ENCODE measurements around the gene CD2.
A peak's percentile ranks its signal among the peaks of the same experiment; 100 is the strongest.

The CD2 gene

DNA sequence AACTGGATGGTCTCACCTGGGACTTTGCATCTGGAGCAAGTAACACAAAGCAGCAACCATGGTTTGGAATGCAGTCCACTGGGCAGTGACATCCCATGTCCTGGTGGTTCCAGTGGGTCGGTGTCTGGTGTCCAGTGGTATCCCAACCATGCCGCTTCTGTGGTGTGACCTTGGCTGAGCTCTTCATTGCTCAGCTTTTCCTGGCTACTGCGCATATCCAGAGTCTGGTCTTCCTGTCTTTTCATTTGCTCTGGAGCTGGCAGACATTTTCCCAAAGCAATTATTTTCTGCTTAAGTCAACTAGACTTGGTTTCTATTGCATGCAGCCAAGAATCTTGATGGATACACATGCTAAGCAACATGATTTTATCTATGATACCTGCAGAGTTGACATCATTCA lies 28.4 kb upstream of the CD2 start:
- in situ Hi-C loops (cut with HindIII; ENCODE audit: low pct_ligation_motif_present, low pct_unique_long_range_greater_than_20kb, low sequenced_read_pairs) = no loop called here
- DNase-seq = no peak

DNA sequence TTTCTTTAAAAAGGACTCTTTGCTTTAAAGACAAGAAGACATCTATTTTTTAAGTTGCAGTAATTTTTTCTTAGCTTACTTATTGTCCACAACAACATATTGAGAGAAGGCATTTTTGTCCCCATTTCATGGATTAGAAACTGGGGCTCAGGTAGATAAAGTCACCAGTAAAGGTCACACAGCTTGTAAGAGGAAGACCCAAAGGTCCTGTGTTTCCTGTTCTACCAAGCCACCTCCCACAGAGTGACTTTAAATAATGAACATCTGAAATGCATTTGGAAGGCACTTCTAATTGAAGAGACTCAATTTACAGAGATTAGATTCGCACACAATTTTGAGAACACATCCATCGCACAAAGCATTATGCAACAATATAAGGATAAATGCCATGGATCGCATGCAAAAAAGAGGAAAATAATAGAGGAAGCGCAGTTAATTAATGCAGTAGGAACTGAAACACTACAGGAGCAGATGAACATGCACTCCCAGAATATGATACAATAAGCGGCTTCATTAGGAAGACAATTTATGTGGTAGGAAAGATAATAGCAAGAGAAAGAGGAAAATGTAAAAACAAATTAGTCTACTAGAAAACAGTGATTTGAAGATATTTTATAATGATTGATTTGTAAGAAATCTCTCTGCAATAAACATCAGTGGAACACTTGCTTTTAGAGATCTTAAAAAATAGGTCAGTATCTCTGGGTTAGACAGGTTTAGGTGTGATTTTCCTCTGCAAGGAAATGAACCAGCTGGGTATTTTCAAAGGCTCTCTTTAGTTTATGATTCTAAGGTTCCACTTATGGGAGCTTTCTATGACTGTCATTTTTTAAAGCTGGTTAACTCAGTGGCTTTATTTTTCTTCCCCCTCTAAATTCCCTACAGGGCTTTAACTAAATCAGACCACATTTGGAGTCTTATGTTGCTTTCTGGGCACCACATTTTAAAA lies 27.1 kb upstream of the CD2 start:
- DNase-seq = no peak
- in situ Hi-C loops (cut with HindIII; ENCODE audit: low pct_ligation_motif_present, low pct_unique_long_range_greater_than_20kb, low sequenced_read_pairs) = no loop called here

DNA sequence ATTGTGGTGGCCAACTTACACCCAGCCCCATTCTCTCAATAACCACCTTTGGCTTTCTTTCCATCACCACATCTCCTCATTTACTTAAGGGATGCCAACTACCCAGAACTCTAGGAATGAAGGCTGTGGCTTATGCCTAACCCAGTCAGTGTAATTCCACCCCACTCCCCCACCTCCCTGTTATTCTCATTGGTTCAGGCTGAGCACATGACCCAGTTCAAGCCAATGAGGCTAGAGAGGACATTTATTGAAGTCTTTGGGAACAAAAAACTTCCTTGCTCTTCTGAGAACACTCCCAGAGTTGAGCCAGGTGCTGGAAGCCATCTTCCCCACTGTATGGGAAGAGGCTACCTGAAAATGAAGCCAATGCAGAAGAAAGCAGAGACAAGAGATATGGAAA lies 22.8 kb upstream of the CD2 start:
- no peak for DNase-seq
- in situ Hi-C loops (cut with HindIII; ENCODE audit: low pct_ligation_motif_present, low pct_unique_long_range_greater_than_20kb, low sequenced_read_pairs) = no loop called here

DNA sequence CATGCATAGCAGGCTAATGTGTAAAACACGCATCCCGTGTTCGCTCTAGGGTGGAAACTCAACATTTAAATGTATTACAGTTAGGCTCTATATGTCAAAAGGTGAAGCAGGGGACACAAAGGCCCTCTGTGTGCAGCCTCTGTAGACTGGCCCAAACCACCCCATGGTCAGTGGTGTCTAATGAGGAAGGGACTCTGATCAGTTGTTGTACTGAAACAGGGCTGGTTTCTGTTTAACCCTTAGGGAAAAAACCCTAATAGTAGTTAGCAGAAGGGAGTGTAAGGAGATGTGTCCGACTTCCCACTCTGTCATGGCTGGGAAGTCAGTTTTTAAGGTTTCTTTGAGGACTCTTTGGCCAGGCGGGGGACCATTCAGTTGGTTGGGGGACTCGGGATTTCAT lies 21.5 kb upstream of the CD2 start:
- in situ Hi-C loops (cut with HindIII; ENCODE audit: low pct_ligation_motif_present, low pct_unique_long_range_greater_than_20kb, low sequenced_read_pairs) = no loop called here
- no peak for DNase-seq

DNA sequence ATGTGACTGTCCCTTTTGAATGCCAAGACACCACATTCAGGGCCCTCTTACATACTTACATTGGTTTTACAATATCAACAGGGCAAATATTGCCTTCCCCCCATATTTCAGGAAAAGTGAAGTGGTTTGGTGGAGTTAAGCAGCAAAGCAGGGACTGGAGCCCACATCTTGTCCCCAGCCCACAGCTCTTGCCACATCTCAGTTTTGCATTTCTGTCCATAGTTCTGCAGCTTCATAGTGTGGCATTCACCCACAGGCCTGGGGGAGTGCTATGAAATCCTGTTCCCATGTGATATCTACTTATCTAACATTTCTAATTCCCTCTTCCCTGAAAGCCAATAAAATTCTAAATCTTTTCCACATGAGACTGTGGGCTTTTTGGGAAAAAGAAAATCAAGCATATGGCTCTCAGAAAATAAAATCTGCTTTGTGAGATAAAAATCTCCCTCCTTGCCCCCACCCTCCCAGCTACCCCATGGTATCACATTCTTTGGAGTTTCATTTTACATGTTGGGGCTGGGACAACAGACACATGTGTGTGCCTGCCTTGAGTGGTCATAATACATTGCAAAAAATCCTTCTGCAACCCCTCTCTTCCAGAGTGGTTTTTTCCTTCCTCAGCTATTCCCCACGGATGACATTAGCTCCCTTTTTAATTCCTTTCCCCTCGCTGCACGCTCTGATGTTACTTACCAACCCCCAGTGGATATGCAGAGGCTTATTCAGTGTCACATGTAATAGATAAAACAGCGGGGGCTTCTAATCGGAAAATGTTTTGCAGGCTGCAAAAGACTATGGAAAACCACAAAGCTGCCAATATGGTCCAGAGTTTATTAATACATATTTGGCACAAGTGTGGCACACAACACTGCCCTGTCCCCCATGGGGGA lies 20.5 kb upstream of the CD2 start:
- in situ Hi-C loops (cut with HindIII; ENCODE audit: low pct_ligation_motif_present, low pct_unique_long_range_greater_than_20kb, low sequenced_read_pairs) = no loop called here
- DNase-seq = no peak

DNA sequence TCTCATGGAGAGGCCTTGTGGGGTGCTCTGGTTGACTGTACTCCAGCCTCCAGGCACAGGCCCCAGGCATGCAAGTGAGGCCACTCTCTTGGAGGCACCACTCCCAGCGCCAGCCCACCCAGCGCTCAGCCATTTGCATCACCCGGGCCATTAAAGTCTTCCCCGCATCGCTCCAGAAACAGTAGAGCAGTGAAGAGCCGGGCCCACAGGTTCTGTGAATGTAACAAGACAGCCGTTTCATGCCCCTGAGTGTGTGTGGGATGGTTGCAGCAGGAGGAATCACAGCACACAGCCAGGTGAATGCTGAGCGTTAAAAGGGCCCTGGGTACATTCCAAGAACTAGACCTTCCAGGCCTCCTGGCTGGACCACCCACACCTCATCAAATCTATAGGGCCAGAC lies 19.0 kb upstream of the CD2 start:
- in situ Hi-C loops (cut with HindIII; ENCODE audit: low pct_ligation_motif_present, low pct_unique_long_range_greater_than_20kb, low sequenced_read_pairs) = no loop called here
- DNase-seq = no peak

DNA sequence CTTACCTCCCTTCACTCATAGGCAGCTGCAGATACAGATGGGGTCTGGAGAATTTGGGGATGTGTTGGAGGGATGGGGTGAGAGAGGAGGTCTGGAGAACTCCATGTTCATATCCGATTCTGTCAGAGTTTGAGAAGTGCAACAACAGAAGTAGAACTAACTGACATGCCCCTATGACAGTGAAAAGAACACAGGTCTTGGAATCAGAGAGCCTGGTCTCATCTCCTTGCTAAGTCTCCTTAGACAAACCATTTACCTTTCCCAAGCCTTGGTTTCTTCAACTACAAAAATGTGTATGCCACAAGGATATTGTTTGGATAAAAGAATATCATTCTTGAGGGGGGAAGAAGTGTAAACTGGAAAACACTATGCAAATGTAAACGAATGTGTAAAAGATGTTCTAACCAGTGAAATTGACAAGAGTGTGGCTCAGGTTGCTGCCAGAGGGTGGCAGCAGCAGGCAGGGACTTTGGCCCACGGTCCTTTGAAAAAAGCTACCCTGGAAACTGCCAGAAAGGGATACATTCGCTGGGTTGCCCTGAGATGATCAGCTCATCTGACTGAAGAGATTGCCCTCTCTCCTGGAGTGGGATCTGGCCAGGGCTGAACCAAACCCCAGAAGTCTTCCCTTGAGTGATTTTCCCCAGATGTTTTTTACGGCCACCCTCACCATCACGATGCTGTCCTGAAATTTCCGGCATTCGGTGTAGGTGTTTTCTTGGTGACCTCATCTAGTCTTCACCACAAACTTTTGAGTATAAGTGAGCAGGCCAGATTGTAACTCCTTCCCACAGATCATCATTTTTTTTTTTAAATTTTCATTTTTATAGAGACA lies 17.0 kb upstream of the CD2 start:
- in situ Hi-C loops (cut with HindIII; ENCODE audit: low pct_ligation_motif_present, low pct_unique_long_range_greater_than_20kb, low sequenced_read_pairs) = no loop called here
- peak; percentile 44 for DNase-seq

DNA sequence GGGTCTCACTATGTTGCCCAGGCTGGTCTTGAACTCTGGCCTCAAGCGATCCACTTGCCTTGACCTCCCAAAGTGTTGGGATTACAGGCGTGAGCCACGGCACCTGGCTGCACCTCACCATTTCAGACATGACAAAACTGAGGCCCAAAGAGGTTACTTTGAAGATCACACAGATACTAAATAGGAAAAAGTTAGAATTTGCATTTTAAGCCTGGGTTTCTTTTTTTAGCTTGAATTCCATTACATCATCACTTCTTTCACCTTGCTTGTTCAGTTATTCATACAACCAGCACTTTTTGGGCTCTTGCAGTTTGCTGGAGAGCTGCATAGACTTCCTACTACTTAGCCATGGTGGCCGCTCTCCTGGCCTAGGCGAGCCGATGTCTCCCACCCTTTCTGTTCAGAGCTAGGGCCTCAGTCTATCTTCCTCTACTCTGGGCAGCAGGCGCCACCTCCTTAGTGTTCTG lies 16.3 kb upstream of the CD2 start:
- no peak for DNase-seq
- in situ Hi-C loops (cut with HindIII; ENCODE audit: low pct_ligation_motif_present, low pct_unique_long_range_greater_than_20kb, low sequenced_read_pairs) = no loop called here

DNA sequence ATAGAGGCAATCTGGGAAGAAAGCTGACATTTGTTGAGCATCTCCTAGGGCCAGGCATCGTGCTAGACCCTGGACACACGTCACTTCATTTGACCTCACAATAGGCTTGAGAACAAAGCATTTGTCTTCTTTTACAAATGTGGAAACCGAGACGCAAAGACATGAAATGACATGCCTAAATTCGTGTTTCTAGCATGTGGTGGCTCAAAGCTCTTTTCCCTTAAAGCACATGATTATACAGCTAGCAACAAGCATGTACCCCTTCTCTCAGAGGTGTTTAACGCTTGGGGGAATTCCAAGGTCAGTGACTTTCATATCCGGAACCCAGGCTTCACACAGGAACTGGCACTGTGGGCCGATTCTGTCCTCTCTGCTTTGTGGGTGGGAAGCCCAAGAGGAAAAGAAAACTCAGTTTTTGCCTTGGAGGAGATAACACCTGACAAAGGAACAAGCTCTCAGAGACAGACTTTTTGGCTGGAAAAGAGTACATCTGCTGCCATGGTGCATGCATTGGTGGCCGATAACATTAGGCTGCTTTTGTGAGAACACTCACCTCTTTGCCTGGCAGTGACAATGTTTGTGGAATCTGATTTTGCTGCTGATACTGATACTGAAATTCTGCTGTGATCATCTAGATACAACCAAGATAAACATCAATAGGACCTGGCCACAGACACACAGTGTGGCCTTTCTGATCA lies 15.4 kb upstream of the CD2 start:
- in situ Hi-C loops (cut with HindIII; ENCODE audit: low pct_ligation_motif_present, low pct_unique_long_range_greater_than_20kb, low sequenced_read_pairs) = no loop called here
- no peak for DNase-seq

DNA sequence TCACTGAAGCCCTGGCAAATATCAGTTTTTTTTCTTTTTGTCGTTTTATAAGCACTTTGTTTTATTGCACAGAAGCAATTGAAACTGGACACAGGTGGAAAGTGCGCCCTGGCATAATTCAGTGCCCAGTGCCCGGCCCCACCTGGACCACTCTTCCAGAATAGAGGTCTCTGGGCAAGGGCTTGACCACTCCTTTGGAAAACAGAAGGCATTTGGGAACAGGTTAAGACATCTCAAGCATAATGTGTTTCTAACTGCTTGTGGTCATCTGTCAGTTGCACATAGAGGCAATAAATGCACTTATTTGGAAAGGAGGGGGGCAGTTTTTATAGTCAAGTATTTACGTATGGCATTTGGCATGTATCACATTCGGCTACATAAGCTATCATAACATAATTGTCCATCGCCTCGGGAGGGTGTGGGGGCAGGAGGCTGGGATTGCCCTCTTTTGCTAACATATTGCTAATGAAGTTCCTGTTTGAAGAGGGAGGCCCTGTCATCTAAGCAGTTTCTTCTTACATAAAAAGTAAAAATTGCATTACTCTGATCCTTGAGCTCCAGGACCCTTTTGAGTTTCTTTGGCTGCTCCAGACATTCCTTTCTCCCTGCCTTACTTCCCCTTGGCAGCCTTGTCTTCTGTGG lies 14.7 kb upstream of the CD2 start:
- in situ Hi-C loops (cut with HindIII; ENCODE audit: low pct_ligation_motif_present, low pct_unique_long_range_greater_than_20kb, low sequenced_read_pairs) = no loop called here
- DNase-seq = no peak

DNA sequence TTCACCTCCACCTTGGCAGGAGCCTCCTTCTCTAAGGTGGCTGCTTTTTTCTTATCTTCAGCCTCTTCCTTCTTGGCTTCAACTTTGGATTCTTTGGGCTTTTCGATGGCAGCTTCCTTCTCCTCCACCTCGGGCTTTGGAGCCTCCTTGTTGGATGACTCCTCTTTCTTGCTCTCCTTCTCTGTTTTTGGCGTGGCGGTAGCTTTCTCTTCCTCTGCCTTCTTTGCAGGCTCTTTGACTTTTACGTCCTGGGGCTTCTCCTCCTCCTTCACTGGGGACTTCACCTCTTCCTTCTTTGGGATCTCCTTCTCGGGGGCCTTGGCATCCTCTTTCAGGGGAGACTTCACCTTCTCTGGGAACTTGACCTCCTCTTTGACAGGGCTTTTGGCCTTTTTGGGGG lies 13.9 kb upstream of the CD2 start:
- DNase-seq = no peak
- in situ Hi-C loops (cut with HindIII; ENCODE audit: low pct_ligation_motif_present, low pct_unique_long_range_greater_than_20kb, low sequenced_read_pairs) = no loop called here

DNA sequence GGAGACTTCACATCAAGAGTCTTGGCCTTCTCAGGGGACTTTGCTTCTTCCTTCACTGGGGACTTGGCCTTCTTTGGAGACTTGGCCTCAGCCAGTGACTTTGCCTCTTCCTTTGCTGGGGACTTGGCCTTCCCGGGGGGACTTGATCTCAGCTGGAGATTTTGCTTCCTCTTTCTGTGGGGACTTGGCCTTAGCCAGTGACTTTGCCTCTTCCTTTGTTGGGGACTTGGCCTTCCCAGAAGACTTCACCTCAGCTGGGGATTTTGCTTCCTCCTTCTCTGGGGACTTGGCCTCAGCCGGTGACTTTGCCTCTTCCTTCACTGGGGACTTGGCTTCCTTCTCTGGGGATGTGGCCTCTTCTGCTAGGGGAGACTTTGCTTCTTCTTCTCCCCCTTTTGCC lies 13.5 kb upstream of the CD2 start:
- DNase-seq = no peak
- in situ Hi-C loops (cut with HindIII; ENCODE audit: low pct_ligation_motif_present, low pct_unique_long_range_greater_than_20kb, low sequenced_read_pairs) = no loop called here

DNA sequence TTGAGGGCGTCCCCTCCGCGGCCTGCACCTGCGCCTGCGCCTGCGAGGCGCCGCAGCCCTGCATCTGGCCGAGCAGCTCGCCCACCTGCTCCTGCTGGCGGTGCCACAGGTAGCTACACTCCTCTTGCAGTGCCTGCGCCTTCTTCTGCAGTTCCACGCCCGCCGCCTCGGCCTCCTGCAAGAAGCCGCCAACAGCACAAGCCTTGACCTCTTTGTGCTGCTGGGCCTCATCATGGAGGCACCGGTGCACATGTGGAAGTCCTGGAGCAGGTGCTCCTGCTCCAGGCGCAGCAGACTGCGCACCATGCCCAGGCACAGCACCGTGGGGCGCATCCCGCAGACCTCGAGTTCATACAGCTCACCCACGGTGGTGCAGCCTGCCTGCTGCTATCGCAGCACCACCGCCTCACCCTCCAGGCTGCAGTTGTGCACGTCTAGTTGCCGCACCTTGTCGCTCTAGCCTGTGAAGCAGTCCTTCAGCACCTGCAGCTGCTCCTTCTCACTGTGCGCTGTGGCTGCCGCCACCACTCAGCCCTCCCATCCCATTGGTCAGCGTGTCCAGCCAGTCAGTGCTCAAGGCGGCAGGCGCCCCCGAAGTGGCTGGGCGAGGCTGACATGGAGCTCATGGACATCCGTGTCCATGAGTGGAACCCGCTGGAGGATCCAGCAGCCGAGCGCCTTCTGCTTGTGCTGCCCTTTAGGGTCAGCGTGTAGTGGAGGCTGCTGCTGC lies 12.2 kb upstream of the CD2 start:
- no peak for DNase-seq
- in situ Hi-C loops (cut with HindIII; ENCODE audit: low pct_ligation_motif_present, low pct_unique_long_range_greater_than_20kb, low sequenced_read_pairs) = no loop called here

DNA sequence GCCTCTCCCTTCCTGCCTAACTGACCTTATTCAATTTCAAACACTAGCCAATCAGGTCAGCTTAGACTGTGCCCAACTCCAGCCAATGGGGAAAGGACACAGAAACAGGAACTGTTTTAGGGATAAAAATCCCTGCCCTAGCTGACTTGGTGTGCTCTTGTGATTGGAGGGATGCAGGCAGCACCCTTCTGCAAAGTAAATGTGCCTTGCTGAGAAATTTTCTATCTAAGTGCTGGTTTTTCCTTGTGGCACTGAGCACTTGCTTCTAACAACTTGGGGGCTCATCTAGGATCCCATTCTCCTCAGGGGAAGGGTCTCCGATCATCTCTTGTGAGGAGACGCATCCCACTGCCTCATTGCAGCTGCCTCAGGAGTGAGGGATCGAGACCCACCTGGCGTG lies 10.7 kb upstream of the CD2 start:
- no peak for DNase-seq
- in situ Hi-C loops (cut with HindIII; ENCODE audit: low pct_ligation_motif_present, low pct_unique_long_range_greater_than_20kb, low sequenced_read_pairs) = no loop called here

DNA sequence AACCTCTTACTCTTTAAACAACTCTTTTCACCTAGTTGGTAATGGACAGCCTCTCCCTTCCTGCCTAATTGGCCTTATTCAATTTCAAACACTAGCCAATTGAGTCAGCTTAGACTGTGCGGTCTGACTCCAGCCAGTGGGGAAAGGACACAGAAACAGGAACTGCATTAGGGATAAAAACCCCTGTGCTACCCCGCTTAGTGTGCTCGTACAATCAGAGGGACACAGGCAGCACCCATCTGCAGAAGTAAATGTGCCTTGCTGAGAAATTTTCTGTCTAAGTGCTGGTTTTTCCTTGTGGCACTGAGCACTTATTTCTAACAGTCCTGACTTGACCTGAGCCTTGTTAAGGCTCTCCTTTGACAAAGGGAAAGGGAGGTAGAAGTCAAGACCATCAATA lies 6.0 kb upstream of the CD2 start:
- DNase-seq = no peak
- in situ Hi-C loops (cut with HindIII; ENCODE audit: low pct_ligation_motif_present, low pct_unique_long_range_greater_than_20kb, low sequenced_read_pairs) = no loop called here

DNA sequence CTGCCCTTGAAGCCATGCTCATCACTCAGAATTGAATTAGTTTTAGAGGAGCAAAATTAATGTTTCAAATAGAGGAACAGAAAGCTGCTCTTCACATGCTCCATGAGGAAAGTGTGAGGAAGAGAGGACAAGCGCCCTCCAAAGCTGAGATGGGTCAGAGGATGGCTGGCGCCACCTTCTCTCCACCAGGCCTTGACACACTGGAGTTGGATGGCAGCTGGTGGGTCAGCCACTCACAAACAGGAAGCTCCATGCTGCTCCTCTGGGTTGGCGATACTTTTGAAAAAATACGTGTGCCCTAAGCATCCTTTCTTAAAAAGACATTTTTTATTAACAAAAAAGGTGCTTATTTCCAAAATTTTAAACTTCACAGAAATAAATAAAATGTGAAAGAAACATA lies 3.1 kb upstream of the CD2 start:
- in situ Hi-C loops (cut with HindIII; ENCODE audit: low pct_ligation_motif_present, low pct_unique_long_range_greater_than_20kb, low sequenced_read_pairs) = no loop called here

DNA sequence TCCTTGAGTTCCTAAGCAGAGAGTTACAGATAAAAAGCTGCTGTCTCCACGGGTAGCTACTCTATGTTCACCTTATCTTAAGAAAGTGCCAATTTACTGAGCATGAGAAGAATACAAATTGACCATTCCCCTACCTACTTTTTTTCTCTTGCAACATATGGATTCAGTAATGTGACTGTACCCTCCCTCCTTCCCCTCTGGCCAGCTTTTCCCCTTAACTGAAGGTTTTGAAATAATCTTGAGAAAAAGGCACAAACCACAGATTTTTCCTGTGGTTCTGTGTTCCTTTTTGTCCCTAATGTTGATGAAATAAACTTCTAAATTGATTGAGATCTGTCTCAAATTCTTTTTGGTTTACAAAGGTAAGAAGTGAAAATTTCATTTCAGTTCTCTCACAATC lies 2.6 kb upstream of the CD2 start:
- no peak for DNase-seq
- in situ Hi-C loops (cut with HindIII; ENCODE audit: low pct_ligation_motif_present, low pct_unique_long_range_greater_than_20kb, low sequenced_read_pairs) = no loop called here

More for the DNA sequence above, 3.1 kb upstream of the CD2 start:
- DNase-seq = no peak
